DMS114 treated with DMSO at 0.1 percent for 48 hours (cell line): Measurements from ENCODE around the gene SEMA5A.

ENCODE experiments used
- DNase-seq: peaks from one replicate; lab custom pipeline; 2025; ENCODE audit not compliant: unreplicated experiment; lab: John Stamatoyannopoulos, UW

The SEMA5A gene

DNA sequence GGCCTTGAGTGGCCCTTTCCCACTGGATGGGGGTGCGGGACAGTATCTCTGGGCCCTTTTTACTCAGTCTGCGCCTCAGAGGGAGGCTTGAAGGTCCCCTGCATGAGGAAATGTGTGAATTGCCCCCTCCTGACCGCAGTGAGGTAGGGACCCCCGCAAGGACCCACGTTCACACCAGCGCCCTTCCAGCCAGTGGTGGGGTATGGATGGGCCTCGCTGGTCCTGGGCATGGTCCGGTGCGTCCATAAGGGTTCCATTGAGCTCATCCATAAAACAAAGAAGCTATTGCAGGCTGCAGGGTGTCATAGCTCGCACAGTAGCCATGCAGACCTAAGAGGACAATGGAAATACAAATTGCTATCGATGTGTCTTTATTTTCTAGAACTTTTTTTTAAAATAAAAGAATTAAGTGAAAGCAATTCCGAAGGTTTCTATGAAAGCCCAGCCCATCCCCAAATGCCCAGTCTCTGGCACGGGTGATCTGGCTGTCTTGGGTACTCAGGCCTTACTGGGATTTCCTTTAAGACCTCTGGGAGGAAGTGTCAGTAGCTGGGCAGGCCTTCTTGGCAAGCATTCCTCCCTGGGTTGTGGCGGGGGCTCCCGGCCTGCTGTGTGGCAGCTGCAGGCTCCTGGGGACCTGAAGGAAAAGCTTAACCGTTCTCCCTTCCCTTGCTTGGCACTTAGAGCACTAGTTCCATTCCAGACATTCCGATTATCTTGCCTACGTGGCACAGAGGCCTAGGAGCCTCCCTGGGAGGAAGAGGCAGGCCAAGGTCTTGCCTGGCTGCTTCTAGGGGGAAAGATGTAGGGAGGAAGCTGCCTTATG, 1.5 kb upstream of the SEMA5A start:
- DNase-seq = no peak

DNA sequence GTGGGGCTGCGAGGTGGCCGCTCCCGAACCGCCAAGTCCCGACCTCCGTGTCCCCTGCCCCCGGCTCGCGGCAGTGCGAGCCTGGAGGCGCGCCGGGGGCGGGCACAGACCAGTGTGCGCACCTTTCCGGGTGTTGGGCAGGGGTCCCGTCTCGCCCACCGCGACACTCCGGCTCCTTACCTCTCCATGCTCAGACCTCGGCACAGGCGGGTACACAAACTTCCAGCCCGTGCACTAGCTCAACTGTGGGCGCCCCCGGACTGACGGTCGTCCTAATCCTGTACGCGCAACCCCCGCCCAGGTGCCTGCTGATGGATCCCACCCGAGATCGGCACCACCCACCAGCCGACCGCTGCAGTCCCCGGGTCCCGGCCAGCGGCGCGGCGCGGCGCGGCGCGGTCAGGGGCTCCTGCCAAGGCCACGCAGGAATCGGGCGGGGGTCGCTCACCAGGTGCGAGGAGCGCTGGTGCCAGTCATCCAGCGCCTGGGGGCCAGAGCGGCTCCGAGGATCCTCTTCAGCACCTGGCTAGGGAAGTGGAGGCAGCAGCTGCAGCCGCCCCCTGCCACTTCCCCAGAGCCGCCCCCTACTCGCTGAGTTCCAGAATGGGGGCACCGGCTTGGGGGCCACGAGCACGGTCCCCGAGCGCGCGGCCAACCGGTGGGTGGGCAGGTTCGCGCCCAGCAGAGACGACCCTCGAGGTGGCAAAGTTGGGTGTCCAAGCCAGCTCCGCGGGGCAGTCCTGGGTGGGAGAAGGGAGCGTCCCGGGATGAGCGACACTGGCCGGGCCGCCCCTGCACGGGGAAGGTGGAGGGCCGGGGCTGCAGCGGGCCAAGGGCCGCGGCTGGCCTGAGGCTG, 511 bp downstream of the SEMA5A start:
- no peak for DNase-seq

DNA sequence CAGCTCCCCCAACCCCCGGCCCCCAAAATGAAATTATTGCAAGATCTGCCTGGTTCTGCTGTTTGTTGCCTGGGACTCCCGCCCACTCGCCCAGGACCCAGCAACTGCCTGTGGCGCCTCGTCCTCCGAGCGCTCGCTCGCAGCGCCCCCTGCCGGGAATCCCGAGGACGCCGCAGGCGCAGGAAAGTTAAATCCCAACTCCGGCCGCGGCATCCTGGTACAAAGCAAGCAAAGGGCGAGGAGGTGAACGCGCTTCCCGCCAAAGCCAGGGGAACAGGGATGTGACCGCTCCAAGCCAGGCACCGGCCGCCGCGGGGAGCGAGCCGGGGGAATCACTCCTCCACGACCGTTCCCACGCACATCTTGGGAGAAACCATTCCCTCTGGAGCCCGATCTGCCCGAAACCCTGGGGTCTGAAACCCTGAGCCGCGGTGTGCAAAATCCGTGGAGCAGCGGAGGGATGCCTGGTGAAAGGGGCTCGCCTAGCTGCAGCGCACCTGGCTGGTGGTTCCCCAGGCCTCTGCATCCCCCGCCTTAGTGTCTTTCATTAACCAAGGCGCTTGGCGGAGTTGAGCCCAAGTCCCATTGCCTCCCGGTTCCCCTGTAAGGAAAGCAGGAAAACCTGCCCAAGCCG, 1.3 kb downstream of the SEMA5A start:
- peak; percentile 39 for DNase-seq

DNA sequence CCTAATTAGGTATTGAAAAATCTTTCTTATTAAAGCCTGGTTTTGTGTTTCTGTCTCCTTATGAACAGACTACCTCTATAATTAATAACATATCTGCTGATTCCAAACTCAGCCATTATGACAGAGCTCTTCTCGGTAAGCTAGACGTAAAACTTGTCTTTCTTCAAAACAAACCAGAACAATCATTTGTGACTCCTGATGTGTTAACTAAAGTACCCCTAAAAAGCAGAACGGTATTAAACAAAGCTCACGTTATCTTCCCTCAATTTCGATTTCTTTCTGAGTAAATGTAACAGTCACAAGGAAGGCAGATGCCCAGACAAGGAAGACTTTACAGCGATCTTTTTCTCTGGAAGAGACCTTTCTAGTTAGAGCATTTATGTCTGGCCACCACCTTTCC, 1.8 kb downstream of the SEMA5A start:
- peak; percentile 39 for DNase-seq

DNA sequence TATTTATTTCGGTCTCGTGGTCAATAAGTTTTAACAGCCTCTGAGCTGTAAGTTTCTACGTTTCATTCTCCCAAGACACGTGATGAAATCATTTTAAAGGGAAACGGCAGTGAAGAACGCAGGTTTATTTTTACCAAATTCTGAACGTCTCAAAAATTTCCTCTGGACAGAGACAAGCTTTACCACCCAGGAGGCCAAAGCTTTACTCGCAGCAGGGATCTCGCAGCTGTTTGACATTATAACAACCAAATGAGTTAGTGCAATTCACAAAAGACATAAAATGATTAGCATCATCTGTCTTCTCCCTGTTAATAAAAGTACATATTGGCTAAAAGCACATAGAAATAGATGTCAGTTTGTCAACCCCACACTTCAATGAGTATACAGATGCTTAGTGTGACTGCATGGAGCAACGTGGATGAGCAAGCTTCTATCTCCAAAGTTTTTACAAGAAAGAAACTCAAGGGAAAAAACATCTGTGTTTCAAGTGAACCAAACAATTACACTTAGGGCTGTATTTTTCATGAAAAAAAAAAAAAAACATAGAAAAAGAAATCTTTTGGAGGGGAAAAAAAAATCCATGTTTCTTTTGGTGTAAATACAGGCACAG, 2.5 kb downstream of the SEMA5A start:
- no peak for DNase-seq

DNA sequence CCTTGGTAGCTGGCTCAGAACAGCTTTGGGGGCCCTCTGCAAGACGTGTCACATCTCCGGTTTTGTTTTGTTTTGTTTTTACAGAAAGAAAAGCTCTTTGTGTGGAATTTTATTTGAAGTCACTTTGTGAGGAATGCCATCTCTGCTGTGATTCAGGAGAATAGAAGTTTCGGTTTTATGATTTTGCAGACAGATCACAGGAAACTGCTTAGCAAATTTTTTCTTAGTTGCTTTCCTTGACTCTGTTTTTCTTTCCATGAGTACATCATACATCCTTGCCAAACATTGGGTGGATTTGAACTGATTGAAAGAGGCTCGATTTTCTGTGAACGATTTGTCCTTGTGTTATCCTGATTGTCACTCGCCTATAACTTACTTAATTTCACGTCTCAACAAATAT, 5.1 kb downstream of the SEMA5A start:
- DNase-seq = no peak

DNA sequence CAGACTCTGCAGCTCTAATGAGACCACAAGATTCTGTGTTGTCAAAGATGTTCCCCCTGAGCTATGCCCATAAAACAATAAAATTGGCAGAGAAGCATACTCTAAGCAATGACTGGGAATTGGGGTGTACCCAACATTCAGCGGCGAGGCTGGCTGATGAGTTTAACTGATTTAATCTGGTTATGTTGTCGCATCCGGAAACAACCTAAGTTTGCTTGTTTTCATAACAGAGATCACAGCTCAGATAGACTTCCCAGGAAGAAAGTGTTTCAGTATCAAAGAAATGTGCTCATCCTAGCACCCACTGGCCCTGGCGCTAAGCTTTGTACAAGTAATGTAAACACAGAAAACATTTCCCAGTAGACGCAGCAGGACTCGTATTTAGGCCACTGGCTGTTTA, 7.4 kb downstream of the SEMA5A start:
- no peak for DNase-seq

DNA sequence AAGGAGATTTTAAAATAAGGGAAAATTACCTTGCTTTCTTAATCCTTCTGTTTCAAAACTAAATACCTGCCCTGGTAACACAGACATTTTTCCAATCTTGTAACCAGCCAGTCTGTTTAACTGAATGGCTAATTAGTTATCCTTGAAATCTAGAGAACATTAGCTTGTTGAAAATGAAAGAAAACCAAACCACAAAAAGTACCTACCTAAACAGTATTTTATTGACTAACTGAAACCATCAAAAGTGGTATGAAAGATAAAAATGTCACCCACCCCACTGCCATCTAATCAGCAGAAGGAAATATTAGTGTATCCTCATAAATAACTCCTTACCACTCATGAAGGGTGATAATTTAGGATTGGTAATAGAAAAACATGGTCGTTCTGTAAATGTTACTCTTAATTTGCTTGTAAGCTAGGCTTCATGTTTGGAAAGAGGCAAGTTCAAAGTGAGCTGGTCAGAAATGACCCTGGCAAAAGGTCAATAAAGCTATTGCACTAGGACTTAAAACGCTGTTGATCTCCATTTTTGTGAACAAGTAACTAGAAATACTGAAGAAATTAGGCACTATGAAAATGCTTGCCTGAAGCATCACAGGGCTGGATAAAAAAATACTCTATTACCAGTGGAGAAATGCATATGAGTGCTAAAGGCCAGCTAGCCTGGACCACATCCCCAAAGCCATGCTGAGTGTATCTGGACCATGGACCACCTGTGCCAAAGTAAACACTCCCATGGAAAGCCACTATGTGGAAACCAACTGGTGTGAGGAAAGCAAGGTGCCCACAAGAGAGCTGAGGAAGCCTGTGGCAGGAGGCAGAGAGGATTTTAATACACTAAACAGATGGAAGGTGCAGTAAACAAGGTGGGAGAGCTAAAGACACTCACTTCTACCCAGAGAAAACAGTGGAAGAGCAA, 8.4 kb downstream of the SEMA5A start:
- DNase-seq = no peak

DNA sequence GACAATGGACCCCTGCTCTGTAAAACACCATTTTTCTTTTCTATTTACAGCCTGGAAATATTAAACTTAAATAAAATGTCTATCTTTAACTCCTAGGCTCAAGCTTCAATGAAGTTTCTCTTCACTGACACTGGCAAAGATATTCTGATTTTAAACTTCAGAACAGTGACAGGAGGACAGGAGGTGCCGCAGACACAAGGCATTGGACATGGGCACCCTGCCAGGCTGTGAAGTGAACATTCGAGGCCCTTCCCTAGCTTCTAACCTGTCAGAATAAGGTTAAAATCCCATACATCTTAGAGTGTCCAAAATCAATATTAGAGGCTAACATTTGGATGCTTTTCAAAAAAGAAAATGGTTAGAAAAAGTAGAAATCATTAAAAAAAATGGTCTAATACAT, 9.2 kb downstream of the SEMA5A start:
- DNase-seq = no peak

DNA sequence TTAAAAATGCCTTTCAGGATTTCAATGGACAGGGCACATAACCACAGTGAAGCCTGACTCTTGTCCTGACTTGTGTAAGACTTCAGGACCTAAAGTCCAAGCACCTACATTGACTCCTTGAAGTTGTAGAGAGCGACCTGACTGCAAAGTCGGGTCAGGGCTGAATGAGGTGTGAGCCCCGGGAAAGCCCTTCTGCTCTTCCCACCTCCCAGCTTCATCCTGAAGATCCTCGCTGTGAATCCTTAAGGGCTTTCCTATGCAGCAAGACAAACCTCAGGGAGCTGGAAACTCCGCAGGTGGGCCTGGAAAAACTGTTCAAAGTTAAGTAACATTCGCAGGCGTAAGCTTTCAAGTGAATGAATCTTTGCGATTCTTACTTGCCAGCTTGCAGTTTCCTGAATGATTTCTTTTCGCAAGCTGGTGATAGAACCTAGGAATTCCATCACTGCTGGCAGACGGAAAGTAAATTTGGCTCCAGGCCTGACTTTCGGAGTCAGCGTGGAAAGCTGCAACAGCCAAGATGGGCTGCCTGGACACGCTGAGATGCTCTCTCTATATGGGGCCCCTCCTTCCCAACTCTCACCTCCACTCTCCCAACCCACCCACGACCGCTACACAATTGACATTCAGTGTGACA, 10.9 kb downstream of the SEMA5A start:
- no peak for DNase-seq

DNA sequence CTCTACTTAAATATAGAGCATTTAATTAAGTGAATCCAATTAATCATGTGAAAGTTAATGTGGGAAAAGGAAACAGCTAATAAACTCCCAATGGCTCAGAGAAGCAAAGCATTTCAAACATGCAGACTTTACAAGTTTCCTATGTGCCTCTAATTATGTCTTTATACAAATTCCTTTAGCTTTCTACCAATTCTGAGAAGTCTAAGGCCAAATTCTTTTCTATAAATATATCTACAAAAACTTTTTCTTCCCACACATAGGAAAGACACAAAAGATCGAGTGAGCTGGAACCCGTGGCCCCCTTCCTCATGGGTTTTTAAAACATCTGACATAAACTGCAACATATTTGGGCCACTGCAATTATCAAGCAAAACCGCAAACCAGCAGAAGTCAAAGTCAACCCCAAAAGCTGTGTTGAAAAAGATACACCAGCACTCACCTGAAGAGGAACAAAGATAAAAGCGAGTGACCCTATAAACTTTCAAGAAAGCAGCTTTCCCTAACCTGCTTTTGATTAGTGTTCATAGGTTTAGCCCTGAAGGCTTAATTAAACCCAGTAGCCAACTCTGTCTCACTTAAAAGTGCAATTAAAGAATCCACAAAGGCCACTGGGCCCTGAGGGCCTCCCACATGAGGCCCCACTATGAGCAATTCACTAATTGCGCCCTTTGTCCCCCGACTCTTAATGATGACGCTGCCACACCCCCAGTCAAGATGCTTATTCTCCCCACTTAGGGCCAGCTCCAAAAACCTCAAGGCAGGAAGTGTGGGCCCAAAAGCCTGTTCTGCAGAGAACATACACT, 12.1 kb downstream of the SEMA5A start:
- no peak for DNase-seq

DNA sequence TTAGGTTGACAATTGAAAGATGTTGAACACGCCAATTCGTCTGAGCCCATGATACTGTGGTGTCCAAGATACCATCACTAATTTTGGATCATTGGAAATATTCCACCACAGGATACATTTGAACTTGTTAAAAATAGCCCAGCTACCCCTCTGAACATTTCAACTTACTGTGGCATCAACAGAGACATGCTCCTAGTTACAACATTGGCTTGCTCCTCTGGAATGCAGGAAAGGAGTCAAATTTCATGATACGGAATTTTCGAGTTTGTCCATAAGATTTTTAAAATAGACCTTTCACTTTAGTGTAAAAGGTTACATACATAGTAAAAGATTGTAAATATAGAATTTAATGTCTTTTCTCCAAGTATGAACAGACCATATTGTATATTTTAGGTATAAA, 12.8 kb downstream of the SEMA5A start:
- no peak for DNase-seq

DNA sequence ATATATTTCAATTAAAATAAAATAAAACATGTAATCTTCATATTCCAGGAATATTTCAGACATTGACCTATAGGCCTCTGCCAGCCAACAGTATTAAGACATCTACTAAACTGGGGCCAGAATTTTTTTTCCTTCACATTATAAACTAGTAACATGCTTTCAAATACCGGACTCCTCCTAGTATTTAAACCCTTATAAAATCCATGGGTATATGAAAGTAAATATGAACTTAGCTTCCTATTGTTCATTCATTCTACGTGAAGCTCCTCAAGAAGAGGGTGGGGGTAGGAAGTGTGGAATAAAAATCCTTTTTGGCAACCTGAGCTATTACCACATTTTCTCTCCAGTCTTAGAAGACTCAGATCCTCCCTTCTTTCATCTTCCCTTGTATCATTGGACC, 16.4 kb downstream of the SEMA5A start:
- no peak for DNase-seq

DNA sequence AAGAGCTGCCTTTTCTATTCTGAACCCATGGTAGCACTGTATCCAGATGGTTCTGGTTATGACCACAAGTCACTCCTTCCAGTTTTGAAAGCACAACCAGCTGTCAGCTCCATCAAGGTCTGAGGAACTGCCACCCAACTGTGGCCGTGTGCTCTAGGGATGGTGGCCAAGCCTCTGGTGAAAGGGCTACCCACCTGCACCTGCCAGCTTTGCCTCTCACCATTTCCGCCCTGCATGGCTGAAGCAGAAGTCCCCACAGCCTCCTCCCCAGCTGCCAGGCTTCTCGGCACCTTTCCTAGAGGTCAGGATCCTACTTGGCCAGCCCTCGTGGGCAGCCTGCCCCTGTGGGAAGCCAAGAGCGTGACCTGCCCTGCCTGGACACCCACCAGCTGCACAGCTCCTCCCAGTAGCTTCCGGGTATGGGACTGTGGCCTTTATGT, 16.8 kb downstream of the SEMA5A start:
- no peak for DNase-seq

DNA sequence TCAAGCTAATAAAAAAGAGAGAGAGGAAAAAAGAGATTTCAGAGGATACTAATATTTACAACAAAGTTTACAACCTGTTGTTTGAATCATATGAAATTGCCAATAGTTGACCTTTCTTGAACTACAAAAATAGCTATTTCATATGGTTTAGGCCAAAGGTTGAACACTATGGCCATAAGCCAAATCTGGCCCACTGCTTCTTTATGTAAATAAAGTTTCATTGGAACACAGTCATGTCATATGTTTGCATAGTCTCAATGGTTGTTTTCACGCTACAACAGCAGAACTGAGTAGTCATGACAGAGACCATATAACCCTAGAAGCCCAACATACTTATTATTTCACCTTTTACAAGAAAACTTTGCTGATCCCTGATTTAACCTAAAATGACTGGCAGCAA, 20.9 kb downstream of the SEMA5A start:
- DNase-seq = no peak

DNA sequence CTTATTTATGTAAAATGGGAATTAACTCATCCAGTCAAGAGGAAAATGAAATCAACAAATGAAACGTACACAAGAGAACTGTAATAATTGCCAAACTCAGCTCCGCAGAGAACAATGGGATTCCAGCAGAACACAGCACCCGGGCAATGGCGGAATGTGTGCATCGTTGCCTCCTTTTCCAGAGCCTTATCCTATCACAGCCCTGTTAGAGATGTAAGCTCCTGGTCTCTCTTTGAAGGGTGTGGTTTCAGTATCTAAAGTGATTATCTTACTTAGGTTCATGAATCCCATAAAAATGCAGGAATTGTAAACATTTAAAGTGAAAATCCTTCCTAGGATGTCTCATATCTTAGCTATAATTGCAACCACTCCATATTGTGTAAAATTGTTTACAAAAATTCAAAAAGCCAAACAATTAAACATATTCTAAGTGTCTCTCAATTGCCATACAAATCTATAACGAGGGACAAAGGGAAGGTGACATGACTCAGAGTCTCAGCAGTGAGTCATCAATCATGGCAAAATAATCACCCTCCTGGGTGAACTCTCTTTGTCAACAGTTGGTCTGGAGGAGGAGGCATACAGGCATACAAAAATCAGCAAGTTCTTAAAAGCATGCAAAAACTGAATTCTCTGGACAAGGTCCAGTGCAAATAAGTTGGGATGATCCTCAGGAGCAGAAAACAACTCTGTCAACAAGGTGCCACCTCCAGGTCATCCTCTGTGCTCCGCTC, 22.6 kb downstream of the SEMA5A start:
- no peak for DNase-seq

DNA sequence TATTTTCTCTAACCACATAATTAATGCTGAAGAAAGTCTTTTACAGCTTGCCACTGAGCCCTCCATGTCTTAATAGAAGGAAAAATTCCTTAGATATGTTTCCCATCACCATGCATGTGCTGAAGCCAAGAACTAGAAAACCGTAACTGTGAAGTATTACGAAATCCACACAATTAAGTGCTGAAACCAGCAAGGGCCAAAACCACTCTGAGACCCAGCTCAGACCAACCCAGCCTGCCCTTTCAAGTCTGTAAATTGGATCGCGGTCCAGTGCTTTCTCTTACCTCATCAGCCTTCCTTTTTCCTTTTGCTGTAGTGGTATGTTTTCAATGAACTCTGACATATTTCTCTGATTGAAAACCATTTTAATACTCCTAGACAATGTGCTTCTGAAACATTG, 26.3 kb downstream of the SEMA5A start:
- no peak for DNase-seq

DNA sequence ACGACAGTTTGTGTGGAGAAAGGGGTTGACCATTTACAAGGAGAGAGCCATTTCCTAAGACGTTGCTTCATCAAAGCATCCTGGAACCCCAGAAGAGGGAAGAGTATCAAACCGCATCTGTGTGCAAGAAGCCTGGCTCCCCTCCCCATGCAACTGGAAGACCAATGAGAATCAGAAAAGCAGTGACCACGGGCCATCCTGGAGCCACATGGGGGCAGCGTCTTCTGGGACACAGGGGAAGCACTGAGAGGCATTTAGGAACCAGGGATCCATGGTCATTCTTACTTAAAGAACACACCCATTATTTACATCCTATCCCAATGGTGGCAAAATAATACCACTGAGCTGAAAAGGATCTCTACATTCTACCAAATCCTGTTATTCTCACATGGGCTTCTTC, 29.3 kb downstream of the SEMA5A start:
- no peak for DNase-seq
